Measurements from ENCODE around the gene SLC25A47.

The SLC25A47 gene, protein sequence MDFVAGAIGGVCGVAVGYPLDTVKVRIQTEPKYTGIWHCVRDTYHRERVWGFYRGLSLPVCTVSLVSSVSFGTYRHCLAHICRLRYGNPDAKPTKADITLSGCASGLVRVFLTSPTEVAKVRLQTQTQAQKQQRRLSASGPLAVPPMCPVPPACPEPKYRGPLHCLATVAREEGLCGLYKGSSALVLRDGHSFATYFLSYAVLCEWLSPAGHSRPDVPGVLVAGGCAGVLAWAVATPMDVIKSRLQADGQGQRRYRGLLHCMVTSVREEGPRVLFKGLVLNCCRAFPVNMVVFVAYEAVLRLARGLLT

DNA sequence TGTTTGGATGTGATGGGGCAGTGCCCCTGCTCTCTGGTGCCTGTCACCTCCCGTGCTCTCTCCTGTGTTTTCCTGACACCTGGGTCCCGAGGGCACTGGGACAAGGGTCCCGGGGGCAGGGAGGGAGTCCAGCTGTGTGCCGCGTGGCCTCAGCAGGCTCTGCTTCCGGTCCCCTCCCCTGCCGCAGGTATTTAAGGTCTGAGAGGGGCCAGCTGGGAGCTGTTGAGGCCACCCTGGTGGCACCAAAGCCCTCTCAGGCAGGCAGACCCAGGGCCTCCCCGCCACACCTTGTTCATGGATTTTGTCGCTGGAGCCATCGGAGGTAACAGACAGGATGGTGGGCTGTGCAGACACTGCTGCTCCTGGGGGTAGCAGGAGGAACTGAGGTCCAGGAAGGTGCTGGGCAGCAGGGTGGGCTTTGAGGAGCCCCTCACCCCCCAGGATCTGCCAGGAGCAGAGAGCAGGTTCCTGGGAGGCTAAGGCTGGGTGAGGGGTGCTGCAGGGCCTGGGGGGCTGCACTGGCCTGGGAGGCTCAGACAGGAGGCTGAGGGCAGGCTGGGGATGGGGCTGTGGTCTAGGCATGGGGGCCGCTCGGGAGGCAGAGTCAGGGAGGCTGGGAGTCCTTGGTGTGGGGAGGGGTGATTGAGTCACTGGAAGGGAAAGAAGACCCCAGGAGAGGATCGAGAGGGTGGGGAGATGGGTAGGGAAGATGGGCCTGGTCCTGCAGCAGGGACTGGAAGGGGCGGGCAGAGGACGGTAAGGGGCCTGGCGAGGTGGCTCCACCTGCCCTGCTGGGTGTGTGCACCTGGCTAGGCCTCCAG, at the start of gene SLC25A47:
Gene SLC25A47 (plus strand): TSS at position 219 of the 821 bp plus-strand sequence. CDS start 76 bp downstream, at position 295.
- TF ChIP-seq, protein P1, sequence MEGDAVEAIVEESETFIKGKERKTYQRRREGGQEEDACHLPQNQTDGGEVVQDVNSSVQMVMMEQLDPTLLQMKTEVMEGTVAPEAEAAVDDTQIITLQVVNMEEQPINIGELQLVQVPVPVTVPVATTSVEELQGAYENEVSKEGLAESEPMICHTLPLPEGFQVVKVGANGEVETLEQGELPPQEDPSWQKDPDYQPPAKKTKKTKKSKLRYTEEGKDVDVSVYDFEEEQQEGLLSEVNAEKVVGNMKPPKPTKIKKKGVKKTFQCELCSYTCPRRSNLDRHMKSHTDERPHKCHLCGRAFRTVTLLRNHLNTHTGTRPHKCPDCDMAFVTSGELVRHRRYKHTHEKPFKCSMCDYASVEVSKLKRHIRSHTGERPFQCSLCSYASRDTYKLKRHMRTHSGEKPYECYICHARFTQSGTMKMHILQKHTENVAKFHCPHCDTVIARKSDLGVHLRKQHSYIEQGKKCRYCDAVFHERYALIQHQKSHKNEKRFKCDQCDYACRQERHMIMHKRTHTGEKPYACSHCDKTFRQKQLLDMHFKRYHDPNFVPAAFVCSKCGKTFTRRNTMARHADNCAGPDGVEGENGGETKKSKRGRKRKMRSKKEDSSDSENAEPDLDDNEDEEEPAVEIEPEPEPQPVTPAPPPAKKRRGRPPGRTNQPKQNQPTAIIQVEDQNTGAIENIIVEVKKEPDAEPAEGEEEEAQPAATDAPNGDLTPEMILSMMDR (IDR thresholded peaks at IDR 0.05; ENCODE audit: insufficient read depth, missing control alignments): no peak
- no peak for FAIRE-seq

DNA sequence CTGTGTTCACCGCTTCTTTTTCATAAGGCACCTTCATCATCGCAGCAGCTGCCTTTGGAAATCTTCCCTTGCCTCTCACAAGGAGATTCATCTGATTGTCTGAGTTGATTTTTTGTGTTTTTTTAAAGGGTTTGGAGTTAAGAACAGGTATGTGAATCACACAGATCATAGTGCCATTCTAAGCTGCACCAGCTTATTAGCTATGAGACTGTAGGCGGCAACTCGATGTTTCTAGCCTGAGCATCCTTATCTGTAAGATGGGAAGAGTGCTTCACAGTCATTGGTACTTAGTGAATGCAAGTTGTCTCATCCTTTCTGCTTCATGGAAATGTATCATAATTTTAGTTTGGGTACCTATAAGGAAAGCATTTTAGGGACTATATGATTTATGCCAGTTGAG, 48.9 kb upstream of the SLC25A47 start:
- FAIRE-seq (no peak), DNase-seq (ENCODE audit: insufficient read length, low spot score) (no peak)
- TF ChIP-seq, protein P1 (IDR thresholded peaks at IDR 0.05; ENCODE audit: insufficient read depth, missing control alignments): no peak

More for the DNA sequence above, at the start of gene SLC25A47:
- DNase-seq (ENCODE audit: insufficient read length, low spot score): no peak

- TF ChIP-seq, protein P1 (IDR thresholded peaks at IDR 0.05; ENCODE audit: insufficient read depth, missing control alignments): no peak
- no peak for DNase-seq (ENCODE audit: insufficient read length, low spot score)
- peak; percentile 53 for FAIRE-seq
Measured at GRCh38 chr14:100275214-100275613, 47.9 kb upstream of the SLC25A47 start.

GRCh38 chr14:100278702-100279101, 44.4 kb upstream of the SLC25A47 start:
- FAIRE-seq: no peak
- TF ChIP-seq, protein P1 (IDR thresholded peaks at IDR 0.05; ENCODE audit: insufficient read depth, missing control alignments): no peak

DNA sequence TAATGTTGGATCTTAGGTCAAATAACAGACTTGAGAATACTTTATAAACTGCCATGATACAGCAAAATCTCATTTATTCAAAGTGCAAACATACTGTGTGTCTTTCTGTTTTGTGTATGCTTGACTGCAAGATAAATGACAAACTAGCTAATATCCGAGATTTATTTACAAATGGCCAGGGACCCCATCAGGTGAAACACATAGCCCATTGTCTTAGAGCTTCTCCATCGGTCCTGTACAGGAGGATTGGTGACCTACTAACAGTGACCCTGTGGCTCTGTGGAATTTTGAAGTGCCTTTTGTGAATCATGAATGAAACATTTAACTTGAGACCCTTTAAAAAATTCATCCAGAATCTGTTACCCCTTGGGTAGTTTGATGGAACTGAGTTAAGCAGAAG, 44.0 kb upstream of the SLC25A47 start:
- TF ChIP-seq, protein P1 (IDR thresholded peaks at IDR 0.05; ENCODE audit: insufficient read depth, missing control alignments): no peak
- no peak for FAIRE-seq
- DNase-seq (ENCODE audit: insufficient read length, low spot score): no peak

More at GRCh38 chr14:100278702-100279101, 44.4 kb upstream of the SLC25A47 start:
- no peak for DNase-seq (ENCODE audit: insufficient read length, low spot score)

GRCh38 chr14:100279563-100279962, 43.6 kb upstream of the SLC25A47 start:
- TF ChIP-seq, protein P1 (IDR thresholded peaks at IDR 0.05; ENCODE audit: insufficient read depth, missing control alignments): no peak
- DNase-seq (ENCODE audit: insufficient read length, low spot score): no peak
- FAIRE-seq: no peak
